HG03103 (cell line): ENCODE measurements around the gene AMPH.

Experiments used
- ATAC-seq: cut with Tn5 transposase; IDR thresholded peaks from one replicate; pipeline ENCODE4 v1.9.1; 2021; ENCODE audit warnings: low read depth; ENCODE audit not compliant: unreplicated experiment

Gene AMPH

DNA sequence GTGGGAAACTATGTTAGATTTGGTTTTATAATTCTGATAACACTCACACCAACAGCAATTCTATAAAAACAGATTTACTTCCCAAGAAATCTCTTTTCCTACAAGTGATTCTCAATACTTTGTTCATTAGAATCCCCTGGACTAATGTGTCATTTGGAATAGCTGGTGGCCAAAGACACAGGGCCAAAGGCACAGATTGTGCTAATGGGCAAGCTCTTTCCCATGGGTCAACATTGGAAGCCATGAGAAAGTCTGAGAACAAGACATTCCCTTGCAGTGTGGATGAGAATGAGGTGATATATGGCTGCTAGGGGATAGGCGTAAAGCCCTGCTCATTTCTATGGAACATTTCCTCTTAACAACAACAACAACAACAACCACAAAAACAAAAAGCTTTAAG is 153.8 kb downstream of the AMPH start:
- no peak for ATAC-seq

DNA sequence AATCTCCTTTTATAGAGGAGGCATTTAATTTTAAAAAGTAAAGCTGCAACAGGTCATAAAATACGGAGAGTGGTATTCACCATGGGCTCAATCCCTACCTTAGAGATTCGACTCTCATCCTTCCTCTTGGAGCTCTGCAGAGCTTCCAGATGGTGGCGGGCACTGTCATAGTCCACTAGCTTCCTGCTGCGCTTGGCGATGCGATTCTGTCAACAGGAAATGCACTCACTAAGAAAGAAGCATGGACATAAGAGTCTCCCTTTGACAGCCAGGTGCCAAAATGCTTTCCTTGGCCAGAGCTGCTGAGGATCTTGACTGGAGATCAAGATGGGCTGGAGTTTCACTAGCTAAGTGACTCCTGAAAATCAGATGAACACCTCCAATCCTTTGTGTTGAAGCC is 154.4 kb downstream of the AMPH start:
- no peak for ATAC-seq

DNA sequence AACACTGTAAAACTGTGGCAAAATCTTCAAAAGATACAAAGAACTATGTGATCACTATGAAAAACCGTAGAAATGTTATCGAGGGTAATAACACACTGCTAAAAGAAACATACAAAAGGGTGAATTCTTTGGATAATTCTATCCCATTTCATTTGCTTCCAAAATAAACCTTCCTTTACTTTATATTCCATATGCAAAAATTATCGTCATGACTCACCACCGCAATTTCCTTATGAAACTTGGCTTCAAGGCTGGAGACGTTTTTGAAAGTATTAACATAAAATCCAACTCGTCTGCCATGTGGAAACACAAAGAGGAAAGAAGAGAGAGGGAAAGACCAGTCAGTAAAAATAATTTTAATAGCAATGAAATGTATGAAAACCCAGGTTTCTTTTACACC is 165.2 kb downstream of the AMPH start:
- ATAC-seq, result no peak

DNA sequence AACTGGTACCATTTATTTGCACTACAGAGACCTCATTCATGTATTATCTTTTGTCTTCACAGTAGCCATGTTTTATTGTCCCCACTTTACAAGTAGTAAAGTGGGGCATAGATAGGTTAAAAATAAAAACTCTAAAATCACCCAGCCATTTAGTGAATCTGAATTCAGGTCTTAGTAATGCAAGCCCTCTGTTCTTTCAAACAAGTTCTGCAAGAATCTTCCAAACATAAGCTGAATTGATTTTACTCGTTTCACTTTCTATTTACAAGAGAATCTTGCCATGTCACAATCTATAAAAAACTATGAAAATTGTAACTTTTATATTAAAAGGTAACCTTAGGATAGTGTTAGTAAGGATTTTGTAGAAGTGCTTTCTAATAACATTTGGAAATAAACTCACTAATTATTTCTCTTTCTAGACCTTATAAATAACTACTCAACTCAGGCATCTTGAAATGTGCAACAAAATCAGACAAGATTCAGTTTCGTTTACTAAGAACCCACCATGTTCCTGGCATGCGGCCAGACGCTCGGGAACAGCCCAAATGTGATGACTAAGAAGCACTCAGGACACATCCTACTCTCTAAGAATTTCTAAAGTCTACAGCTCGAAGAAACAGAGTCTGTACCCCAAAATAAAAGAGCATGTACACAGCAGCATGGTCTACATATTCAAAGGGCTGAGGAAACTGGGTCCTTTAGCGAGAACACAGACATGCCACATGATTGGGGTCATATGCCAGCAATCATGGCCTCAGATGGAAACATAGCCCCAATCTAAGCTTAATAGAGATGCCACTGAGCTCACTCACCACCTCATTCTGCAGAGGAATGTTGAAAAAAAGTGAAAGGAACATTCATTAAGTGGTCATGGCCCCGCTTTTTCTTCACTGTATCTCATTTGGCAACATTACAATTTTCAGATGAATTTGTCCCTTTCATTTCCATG is 167.6 kb downstream of the AMPH start:
- peak; percentile 88 for ATAC-seq

DNA sequence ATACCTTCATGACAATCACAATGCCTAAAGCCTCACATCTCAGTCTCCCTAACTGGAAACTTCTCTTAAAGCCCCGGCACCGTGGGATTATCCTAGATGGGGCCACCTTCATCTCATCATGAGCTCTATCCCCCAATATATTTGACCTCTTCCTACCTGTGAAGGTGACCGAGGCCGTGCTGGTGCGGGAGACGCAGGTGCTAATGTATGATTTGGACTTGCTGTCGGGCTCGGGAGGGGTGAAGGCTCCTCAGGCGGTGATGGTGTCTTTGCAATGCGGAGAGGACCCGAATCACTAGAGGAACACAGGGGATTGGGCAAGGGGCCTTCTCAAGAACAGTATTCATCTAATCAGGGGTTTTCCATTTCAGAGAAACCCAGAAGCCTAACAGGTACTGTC is 168.4 kb downstream of the AMPH start:
- ATAC-seq, result no peak

DNA sequence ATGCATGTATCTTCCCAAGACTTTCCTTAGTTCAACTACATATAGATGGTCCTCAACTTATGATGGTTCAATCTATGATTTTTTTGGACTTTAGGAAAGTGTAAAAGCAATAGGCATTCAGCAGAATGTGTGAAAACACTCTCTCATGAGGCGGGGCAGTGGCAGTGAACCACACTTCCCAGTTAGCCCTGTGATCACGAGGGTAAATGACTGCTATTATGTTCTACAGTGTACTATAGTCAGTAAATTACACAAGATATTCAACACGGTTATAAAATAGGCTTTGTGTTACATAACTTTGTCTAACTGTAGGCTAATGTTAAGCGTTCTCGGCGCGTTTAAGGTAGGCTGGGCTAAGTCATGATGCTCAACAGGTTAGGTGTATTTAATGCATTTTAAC is 169.3 kb downstream of the AMPH start:
- no peak for ATAC-seq

DNA sequence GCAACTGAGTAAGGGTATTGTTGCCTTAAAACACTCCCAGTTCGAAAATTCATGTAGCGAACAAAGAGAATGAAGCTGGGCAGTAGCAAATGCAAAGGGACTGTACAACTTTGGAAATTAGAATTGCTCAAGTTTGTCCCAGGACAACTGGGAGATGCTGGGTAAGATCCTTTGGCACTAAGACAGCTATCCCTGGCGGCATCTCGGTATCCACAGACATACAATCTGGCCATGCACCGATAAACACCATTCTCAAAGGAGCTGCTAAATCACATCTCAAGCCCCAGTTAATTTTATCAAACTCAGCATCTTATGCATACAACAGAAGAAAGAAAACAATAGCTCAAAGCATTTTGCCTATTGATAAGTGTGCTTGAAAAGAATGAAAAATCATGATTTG is 177.3 kb downstream of the AMPH start:
- ATAC-seq, result no peak

DNA sequence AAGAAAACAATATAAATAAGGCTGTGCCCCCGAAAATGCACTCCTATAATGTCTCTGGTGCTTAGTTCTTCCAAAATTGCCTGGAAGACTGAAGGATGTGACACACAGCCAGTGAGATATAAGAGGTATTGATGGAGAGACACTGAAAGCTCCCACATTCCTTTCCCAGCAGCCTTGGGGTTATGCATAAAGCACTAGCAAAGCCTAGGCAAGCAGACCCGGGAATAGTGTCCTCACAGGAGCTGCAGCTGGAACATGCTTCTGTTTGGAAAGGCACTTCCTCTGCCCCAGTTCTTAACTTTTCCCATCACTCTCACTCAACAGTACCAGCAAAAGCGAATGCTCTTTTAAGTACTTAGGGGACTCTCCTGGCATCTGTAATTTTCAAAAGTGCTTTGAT is 178.0 kb downstream of the AMPH start:
- no peak for ATAC-seq

DNA sequence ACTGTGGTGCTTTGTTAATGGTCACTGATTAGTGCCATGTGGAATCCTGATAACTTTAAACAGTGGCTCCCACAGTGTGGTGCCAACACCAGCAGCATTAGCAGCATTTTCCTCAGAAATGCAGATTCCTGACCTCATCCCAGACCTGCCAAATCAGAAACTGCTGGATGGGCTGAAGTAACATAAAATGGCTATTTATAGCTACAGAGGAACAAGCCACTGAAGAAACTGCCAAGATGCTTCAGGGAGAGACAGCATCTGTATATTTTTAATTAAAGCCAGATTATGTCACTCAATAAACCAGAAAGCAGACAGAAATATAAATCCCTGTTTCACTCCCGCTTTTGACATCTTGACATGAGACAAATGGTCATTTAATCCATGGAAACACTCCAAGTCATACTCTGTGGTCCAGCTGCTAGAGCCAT is 178.5 kb downstream of the AMPH start:
- no peak for ATAC-seq

DNA sequence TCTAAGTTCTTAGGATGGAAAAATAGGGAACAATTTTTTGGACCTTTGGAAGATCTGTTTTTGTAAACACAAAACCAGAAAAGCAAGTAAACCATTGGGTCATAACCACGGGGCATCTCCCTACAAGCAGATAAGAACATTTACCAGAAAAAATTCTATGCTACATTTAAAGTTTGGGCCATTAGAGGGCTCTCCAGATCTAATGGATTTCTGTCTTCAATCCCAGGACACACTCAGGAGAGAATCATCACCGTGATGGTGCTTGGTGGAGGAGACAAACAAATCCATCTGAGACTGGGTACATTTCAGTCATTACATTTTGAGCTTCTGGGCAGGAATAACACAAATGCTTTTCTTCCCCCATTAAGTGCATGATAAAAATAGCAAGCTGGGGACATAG is 179.3 kb downstream of the AMPH start:
- no peak for ATAC-seq

DNA sequence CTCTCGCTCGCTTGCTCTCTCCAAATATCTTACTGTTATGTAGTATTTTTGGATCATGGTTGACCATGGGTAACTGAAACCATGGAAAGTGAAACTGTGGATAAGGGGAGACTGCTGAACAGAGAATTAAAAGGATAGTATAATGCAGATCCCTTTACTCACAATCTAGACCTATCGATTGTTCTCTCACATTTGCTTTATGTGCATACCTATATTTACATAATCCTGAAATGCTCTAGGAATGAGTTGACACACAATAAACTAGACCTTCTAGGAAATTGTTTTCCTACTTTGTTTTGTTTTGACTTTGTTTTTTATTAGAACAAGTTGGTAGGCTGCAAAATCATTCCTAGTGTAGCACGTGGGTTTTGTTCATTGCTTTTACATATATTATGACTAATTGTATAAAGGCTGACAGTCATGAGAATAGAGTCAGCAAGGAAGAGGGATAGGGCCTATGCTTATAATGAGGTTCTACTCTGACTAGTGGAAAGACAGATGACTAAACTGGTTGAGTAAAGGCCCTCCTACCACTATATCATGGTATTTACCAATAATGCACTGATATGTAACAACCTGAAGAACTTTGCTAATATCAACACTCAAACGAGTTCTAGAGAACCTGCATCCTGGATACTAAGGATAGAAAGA is 182.5 kb downstream of the AMPH start:
- no peak for ATAC-seq

DNA sequence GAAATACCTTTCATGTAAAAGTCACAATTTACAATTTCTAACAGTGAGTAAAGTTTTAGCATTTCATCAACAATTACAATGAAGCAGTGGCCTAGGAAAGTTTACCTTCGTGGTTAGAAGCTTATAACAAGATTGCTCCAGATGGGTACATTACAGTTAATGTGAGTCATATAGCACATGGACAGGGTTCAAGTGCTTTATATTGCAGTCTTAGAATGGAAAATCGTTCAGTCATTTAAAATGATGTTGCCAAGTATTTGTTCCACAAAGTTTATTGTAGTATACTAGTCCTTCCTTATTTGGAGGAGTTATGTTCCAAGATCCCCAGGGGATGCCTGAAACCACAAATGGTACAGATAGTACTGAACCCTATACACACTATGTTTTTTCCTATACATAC is 183.1 kb downstream of the AMPH start:
- no peak for ATAC-seq

DNA sequence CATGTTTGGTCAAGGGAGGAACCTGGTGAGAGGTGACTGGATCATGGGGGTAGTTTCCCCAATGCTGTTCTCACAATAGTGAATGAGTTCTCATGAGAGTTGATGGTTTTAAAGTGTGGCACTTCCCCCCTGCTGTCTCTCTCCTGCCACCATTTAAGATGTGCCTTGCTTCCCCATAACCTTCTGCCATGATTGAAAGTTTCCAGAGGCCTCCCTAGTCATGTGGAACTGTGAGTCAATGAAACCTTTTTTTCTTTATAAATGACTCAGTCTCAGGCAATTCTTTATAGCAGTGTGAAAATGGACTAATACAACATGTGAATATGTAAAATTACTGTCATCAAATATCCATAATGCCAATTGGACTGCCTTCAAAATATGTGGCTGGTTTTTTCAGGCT is 192.2 kb downstream of the AMPH start:
- no peak for ATAC-seq

DNA sequence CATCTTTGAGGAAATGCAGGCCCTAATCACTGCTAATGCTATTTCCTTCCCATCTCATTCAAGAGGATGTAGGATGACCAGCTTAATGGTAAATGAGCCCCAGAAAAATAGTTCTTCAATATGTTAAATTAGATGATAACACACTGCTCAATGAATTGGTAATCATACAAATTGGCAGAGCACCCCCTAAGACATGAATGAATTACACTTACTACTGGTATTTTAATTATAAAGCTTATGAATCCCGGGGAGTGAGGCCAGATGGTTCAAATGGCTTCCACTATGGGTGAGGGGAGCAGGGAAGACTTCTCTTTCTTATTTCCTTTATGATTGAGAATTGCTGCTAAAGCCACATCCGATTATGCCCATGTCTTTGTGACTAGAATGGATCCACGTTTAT is 198.5 kb downstream of the AMPH start:
- no peak for ATAC-seq

DNA sequence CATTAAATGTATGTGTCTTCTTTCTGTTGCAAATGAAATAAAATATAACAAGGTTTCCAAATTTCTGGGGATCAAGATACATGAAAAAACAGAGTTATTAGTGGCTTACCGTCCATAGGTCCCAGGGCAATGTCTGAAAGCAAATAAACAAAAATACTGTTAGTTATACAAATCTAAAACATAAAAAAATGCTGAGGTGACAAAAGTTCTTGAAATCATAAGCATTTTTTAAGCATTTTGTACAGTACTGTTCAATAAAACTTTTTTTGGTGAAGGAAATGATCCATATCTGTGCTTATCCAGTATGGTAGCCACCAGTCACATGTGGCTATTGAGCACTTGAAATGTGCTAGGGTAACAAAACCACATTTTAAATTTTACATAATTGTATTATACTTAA is 199.1 kb downstream of the AMPH start:
- no peak for ATAC-seq

DNA sequence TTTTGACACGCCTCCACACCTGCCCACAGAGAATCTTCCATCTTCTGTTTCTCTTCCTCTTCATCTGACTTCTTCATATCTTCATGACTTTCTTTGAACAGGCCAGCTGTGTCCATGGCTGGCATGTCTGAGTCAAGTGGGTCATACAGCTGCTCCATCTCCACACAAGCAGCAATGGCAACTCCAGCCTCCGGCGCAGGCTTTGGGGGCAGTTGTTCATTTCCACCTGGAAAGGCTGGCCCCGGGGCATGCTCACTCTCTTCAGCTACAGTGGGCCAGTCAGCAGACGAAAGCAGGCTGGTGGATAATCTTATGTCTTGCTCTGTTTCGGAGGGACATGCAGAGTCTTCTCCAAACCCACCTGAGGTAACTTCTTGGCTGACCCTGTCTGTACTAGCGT is 202.1 kb downstream of the AMPH start:
- no peak for ATAC-seq

DNA sequence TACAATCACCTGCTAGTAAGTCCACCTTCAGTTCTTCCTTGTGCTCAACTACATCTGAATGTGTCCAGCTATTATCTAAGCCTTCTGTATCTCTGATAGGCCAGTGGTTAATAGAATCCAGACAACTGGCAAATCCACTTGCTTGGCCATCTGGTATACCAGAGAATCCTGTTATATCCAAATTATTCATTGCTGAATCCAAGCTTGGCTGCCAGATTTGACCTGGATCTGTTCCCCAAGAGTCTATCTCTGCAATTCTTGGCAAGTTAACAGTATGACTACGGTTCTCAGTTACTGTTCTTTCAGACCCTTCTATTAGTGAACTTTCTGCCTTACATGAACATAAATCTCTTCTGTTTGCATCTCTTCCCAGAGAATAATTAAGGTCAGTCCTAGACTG is 203.1 kb downstream of the AMPH start:
- no peak for ATAC-seq

DNA sequence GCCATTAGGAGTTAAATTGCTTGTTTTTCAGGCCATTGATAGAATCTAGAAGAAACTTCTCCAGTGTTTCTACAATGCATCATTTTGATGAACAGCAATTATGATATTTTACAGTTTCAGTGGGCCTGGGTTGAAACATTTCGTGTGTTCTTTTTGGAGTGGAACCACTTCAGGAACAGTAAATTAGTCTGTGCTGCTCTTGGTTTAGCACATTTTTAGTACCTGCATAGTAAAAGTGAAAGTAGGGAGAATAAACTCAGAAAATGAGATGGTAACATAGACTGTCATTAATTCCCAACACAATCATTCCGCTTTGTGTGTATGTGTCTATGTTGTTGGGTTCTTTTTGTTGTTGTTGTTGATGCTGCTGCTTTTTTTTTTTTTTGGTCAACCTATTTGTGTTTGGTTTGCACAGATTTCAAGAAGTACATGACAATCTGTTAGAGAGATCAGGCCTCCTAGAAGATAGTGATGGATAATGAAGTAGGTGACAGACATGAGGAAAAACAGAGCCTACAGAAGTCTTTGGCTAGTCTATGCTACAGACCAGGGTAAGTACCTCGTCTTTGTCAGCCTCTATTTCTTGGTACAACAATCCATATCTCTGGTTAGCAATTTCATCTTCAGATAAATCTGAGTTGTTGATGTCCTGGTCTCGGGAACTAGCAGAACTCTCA is 203.8 kb downstream of the AMPH start:
- ATAC-seq, result no peak

DNA sequence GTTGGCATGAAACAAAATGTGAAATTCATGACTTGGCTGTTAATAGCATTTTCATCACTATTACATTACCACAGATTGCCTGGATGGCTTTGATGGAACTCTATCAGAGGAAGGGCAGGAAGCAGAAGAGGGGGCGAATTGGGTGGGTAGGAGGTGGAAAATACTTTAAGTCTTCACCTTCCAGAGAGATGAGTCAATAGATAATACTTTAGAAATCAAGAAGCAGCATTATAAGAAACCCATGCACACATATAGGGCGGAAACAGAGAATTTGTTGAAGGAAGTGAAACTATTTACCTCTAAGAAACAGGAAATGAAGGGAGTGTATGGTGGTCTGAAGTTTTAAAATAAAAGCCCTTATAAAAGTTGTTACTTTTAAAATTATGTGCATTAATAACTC is 205.7 kb downstream of the AMPH start:
- ATAC-seq, result peak; percentile 83

DNA sequence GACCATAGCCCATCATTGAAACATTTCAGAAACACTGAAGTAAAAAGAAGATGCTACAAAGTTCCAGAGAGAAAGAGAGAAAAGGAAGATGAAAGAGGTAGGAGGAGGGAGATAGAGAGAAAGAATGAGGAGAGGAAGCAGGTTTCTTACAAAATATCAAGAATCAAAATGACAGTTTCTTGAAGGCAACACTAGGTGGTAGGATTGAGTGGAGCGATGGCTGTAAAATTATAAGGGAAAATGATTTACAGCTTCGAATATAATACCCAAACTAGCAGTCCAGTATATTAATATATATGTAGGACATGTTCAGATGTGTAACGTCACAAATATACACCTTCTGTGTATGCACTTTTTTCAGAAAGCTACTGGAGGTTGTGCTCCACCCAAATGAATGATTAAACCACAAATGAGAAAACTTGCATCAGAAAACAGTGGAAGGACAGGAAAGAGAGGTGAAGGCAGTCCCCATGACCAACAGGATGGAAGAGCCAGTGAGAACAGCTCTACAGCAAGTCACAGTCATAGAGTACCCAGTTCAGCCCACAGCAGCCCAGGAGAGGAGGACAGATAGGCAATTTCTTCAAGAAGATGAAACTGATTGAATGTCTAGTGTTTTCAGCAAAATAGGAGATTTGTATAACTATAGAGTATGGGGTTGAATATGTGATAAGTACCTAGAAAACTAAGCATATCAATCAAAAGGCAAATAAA is 206.3 kb downstream of the AMPH start:
- no peak for ATAC-seq

DNA sequence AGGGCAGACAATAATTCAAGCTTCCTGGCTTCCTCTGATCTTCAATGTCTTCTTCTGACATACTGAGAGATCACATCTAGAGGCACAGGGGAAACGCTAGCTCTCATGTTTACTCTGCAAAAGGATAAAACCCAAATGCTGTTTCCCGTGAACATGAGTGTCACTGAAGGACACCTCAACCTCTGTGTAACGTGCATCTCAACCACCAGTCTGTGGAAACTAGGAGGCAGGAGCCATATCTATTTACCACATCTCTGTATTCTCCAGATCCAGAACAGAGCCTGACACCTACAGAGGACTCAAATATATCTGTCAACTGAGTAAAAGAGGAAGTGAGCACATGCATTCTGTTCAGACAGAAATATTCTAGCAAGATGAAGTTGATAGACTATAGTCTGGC is 217.4 kb downstream of the AMPH start:
- no peak for ATAC-seq
